Endothelial cell of umbilical vein (primary cell): ENCODE measurements around the gene TRPV2. TPM values are rescaled to one million over a fixed set of nuclear protein-coding genes. Genes with fewer than 3 reads are reported as not detected.

Source experiments
- BruUV-seq: library from RNA; stranded (reverse); fragments of 400-500 nt; replicated peaks from 2 replicates; lab custom pipeline; 2021; lab: Mats Ljungman, UMichigan
- CTCF ChIA-PET: fragments of 300-600, 350-600 bp; sonication (Branson Sonifier 250); formaldehyde crosslinking; loops from one replicate; lab custom pipeline; 2021; ENCODE audit warnings: antibody characterized with exemption, inconsistent platforms; lab: Charles Lee
- POLR2A ChIA-PET: fragments of 300-600, 350-600 bp; sonication (Branson Sonifier 250); formaldehyde crosslinking; loops from one replicate; lab custom pipeline; 2021; ENCODE audit warnings: antibody characterized with exemption, inconsistent platforms; lab: Charles Lee
- DNase-seq: peaks from one replicate; pipeline ENCODE4 v3.0.0-alpha.2; 2011; ENCODE audit warnings: low read depth, low spot score
- FAIRE-seq: peaks from 2 replicates; lab custom pipeline; 2011; peaks lifted over from hg19 to GRCh38; lab: Jason Lieb, UNC
- H2AFZ ChIP-seq: 2 replicates; pipeline ENCODE4 v1.6.0; 2012; ENCODE audit warnings: low read depth, low read length, control low read depth, inconsistent platforms
- H3K27ac ChIP-seq: 2 replicates; pipeline ENCODE4 v1.5.1; 2011; ENCODE audit warnings: low read depth, mild to moderate bottlenecking, control low read depth, low read length, moderate library complexity; ENCODE audit not compliant: insufficient read depth
- H3K27me3 ChIP-seq, 2 experiments: 2 replicates each; pipeline versions ENCODE4 v1.6.0 to v1.6.1; 2011; ENCODE audit warnings: low read length in 2 of 2, mixed read lengths in 1 of 2; ENCODE audit not compliant: control insufficient read depth in 2 of 2, insufficient read depth in 2 of 2
- H3K36me3 ChIP-seq, 2 experiments: 2 replicates in 1 of 2; 3 replicates in 1 of 2; pipeline ENCODE4 v1.5.1; 2011; ENCODE audit warnings: low read length in 2 of 2, mild to moderate bottlenecking in 1 of 2, moderate library complexity in 1 of 2; ENCODE audit not compliant: control insufficient read depth in 2 of 2, insufficient read depth in 2 of 2; ENCODE audit errors: extremely low read depth in 1 of 2
- H3K4me1 ChIP-seq: 3 replicates; pipeline ENCODE4 v1.5.1; 2011; ENCODE audit warnings: mild to moderate bottlenecking, low read length; ENCODE audit not compliant: control insufficient read depth, insufficient read depth; ENCODE audit errors: extremely low read depth
- H3K4me2 ChIP-seq: 2 replicates; pipeline ENCODE4 v1.6.1; 2011; ENCODE audit warnings: low read length, control low read depth, mixed read lengths; ENCODE audit not compliant: insufficient read depth
- H3K4me3 ChIP-seq, 3 experiments: fragments of 200-600 bp in 1 of 3; sonication (generic), shearing (Covaris generic) in 1 of 3; replicated peaks in 1 of 3; 2 replicates each; pipeline ENCODE4 v1.5.1; 2011 to 2016; ENCODE audit warnings: control low read depth in 3 of 3, low read length in 3 of 3, mild to moderate bottlenecking in 2 of 3, inconsistent platforms in 1 of 3, low read depth in 1 of 3, moderate library complexity in 1 of 3; ENCODE audit not compliant: insufficient read depth in 1 of 3
- H3K79me2 ChIP-seq: 2 replicates; pipeline ENCODE4 v1.6.0; 2012; ENCODE audit warnings: low read length, inconsistent platforms; ENCODE audit not compliant: control insufficient read depth, insufficient read depth
- H3K9ac ChIP-seq: replicated peaks from 2 replicates; pipeline ENCODE3; 2011; ENCODE audit warnings: low read length, control low read depth; ENCODE audit not compliant: insufficient read depth; ENCODE audit errors: extremely low read depth
- H3K9me1 ChIP-seq: replicated peaks from 3 replicates; pipeline ENCODE4 v1.6.0; 2011; ENCODE audit warnings: mild to moderate bottlenecking, low read length; ENCODE audit not compliant: control insufficient read depth, insufficient read depth; ENCODE audit errors: extremely low read depth
- H3K9me3 ChIP-seq: replicated peaks from 2 replicates; pipeline ENCODE4 v1.5.1; 2012; ENCODE audit warnings: low read length, inconsistent platforms; ENCODE audit not compliant: control insufficient read depth, insufficient read depth
- H4K20me1 ChIP-seq: replicated peaks from 2 replicates; pipeline ENCODE3; 2011; ENCODE audit warnings: mild to moderate bottlenecking, low read length; ENCODE audit not compliant: control insufficient read depth, insufficient read depth; ENCODE audit errors: extremely low read depth
- CTCF ChIP-seq, 2 donors: IDR thresholded peaks; 1 replicate in 1 of 2; 2 replicates in 1 of 2; pipeline ENCODE4 v1.5.1; 2011; ENCODE audit warnings: low read length in 2 of 2, mild to moderate bottlenecking in 2 of 2, moderate library complexity in 2 of 2, control low read depth in 1 of 2, inconsistent platforms in 1 of 2, low read depth in 1 of 2; ENCODE audit not compliant: insufficient read depth in 1 of 2; ENCODE audit errors: extremely low read depth in 1 of 2
- EZH2 ChIP-seq: IDR thresholded peaks from 2 replicates; pipeline ENCODE4 v1.6.1; 2012; ENCODE audit warnings: borderline replicate concordance, low read depth, mild to moderate bottlenecking, moderate library complexity, low read length, inconsistent platforms; ENCODE audit not compliant: severe bottlenecking
- FOS ChIP-seq: IDR thresholded peaks from 2 replicates; pipeline ENCODE4 v1.6.1; 2011; ENCODE audit warnings: mild to moderate bottlenecking, low read length, moderate library complexity, borderline replicate concordance; ENCODE audit not compliant: insufficient read depth
- GATA2 ChIP-seq: IDR thresholded peaks from 2 replicates; pipeline ENCODE4 v1.7.0; 2011; ENCODE audit warnings: low read depth, mild to moderate bottlenecking, moderate library complexity, mixed read lengths, low read length; ENCODE audit not compliant: insufficient read length, insufficient read depth
- JUN ChIP-seq: IDR thresholded peaks from 2 replicates; pipeline ENCODE4 v1.6.1; 2011; ENCODE audit warnings: borderline replicate concordance, low read depth; ENCODE audit not compliant: insufficient read length, insufficient read depth
- MAX ChIP-seq: IDR thresholded peaks from 2 replicates; pipeline ENCODE4 v1.6.1; 2011; ENCODE audit not compliant: insufficient read depth, insufficient read length
- MYC ChIP-seq: IDR thresholded peaks from one replicate; pipeline ENCODE4 v1.6.1; 2011; ENCODE audit warnings: mild to moderate bottlenecking, low read depth, low read length
- POLR2A ChIP-seq: IDR thresholded peaks from 2 replicates; pipeline ENCODE4 v1.6.1; 2012; ENCODE audit warnings: low read depth, mild to moderate bottlenecking, control low read depth, low read length
- POLR2AphosphoS5 ChIP-seq: IDR thresholded peaks from 2 replicates; pipeline ENCODE4 v1.6.1; 2012; ENCODE audit warnings: low read depth, mild to moderate bottlenecking, control low read depth, low read length, moderate library complexity; ENCODE audit not compliant: insufficient read depth
- dilution Hi-C: fragments of 300-500 bp; cut with MboI; formaldehyde crosslinking; loops from one replicate; pipeline ENCODE4 v1.15.0; 2019; ENCODE audit warnings: low sequenced_read_pairs; ENCODE audit not compliant: extremely low pct_ligation_motif_present
- intact Hi-C: fragments of 100-400 bp; cut with micrococcal nuclease; formaldehyde crosslinking; loops from one replicate; pipeline ENCODE4 v1.10.0; 2022
- polyA plus RNA-seq, 4 experiments: library from polyadenylated mRNA; depleted of rRNA in 3 of 4; stranded (reverse) in 3 of 4; unstranded in 1 of 4; fragments of >200 nt; gene quantifications; 2 replicates each; pipeline versions ENCODE4 v1.2.1 to v1.2.3, GENCODE V29; 2011 to 2012; ENCODE audit warnings: missing spikeins in 1 of 4
- total RNA-seq: library from RNA; stranded (reverse); gene quantifications from 2 replicates; pipeline ENCODE4 v1.2.3, GENCODE V29; 2021

The TRPV2 gene
- total and polyA plus RNA-seq, 2 donors (not counting 3 experiments of a cell fraction or from before 2014, with no cell fraction given) = 4.2 to 10.6 TPM

GRCh38 chr17:16423226-16423872, 8.0 kb downstream of the TRPV2 start:
- POLR2A ChIA-PET = no interaction called here
- dilution Hi-C loops = no loop called here

More at GRCh38 chr17:16423226-16423872, 8.0 kb downstream of the TRPV2 start:
- no peaks in the 10 kb centered on the region for H3K9me1 ChIP-seq
- peaks cover 18% of the 10 kb centered on the region for H3K4me1 ChIP-seq
- CTCF ChIA-PET = interaction anchor here (0.7 kb wide), 1 partner anchor 15 kb away, joined by 3 read pairs; no protein-coding TSS in a partner anchor
- no peaks in the 10 kb centered on the region for H3K36me3 ChIP-seq
- no peak for TF ChIP-seq JUN
- TF ChIP-seq MYC = no peak
- TF ChIP-seq GATA2 = no peak
- no peak for TF ChIP-seq FOS
- TF ChIP-seq CTCF (IDR thresholded peaks at IDR 0.05; ENCODE audit: extremely low read depth in 1 of 2, insufficient read depth in 1 of 2, low read depth in 1 of 2, low read length in 2 of 2) = no peak
- TF ChIP-seq POLR2A = no peak
- no peak for TF ChIP-seq MAX
- no peak for TF ChIP-seq POLR2AphosphoS5
- TF ChIP-seq EZH2 = no peak
- no peaks in the 10 kb centered on the region for H3K79me2 ChIP-seq
- no peak for FAIRE-seq
- H3K9me3 ChIP-seq = no peaks in the 10 kb centered on the region
- no peak overlapping the region for H3K27ac ChIP-seq
- no peaks in the 10 kb centered on the region for H3K27me3 ChIP-seq
- no TSS peak for BruUV-seq
- DNase-seq = no peak
- intact Hi-C loops = no loop called here
- H3K9ac ChIP-seq = no peak overlapping the region
- H4K20me1 ChIP-seq = no peaks in the 10 kb centered on the region
- H3K4me3 ChIP-seq = no peak overlapping the region
- H3K4me2 ChIP-seq = no peak overlapping the region
- H2AFZ ChIP-seq = no peak overlapping the region
